ENCODE results near the gene CDK16. TPM values are rescaled to one million over a fixed set of nuclear protein-coding genes. Genes with fewer than 3 reads are reported as not detected.
A peak's percentile ranks its signal among the peaks of the same experiment; 100 is the strongest.

CDK16 gene
- total RNA-seq, 1 donor from 2014 or later: 54.8 TPM

DNA sequence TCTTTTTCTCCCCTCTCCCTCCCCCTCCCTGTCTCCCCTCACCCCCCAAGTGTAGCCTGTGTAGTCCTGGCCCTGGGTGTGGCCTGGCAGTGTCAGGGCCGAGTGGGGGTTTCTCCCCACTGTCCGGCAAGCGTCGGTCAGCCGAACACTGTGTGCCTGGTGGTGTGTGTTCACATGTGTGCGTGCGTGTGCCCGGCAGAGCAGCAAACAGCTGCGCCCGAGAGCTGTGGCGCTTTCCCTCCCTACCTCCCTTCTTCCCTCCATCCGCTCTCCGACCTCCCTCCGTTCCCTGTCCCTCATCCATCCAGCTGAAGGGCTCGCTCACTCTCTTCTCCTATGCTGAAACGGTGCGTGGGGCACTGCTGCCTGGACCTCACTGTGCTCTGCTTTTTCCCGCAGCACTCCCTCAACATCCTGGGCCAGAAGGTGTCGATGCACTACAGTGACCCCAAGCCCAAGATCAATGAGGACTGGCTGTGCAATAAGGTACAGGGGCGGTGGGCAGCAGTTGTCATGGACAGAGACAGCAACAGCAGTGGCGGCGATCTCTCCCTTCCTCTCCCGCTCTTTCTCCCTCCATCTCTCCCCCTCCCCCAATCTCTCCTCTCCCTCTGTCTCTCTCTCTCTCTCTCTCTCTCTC is 42.3 kb upstream of the CDK16 start:
- DNase-seq (ENCODE audit: low read depth) (no peak), FAIRE-seq (no peak)
- Histone ChIP-seq H3K27me3 (ENCODE audit: control insufficient read depth, insufficient read depth, low read length) (no peaks in the 10 kb centered on the region), H3K4me3 (ENCODE audit: low read depth, low read length) (no peak overlapping the region), H3K36me3 (ENCODE audit: control insufficient read depth, insufficient read depth, low read length) (peaks cover 27% of the 10 kb centered on the region)
- TF ChIP-seq, protein P1, sequence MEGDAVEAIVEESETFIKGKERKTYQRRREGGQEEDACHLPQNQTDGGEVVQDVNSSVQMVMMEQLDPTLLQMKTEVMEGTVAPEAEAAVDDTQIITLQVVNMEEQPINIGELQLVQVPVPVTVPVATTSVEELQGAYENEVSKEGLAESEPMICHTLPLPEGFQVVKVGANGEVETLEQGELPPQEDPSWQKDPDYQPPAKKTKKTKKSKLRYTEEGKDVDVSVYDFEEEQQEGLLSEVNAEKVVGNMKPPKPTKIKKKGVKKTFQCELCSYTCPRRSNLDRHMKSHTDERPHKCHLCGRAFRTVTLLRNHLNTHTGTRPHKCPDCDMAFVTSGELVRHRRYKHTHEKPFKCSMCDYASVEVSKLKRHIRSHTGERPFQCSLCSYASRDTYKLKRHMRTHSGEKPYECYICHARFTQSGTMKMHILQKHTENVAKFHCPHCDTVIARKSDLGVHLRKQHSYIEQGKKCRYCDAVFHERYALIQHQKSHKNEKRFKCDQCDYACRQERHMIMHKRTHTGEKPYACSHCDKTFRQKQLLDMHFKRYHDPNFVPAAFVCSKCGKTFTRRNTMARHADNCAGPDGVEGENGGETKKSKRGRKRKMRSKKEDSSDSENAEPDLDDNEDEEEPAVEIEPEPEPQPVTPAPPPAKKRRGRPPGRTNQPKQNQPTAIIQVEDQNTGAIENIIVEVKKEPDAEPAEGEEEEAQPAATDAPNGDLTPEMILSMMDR (IDR thresholded peaks at IDR 0.05; ENCODE audit: insufficient read depth, low read length, severe bottlenecking): no peak

DNA sequence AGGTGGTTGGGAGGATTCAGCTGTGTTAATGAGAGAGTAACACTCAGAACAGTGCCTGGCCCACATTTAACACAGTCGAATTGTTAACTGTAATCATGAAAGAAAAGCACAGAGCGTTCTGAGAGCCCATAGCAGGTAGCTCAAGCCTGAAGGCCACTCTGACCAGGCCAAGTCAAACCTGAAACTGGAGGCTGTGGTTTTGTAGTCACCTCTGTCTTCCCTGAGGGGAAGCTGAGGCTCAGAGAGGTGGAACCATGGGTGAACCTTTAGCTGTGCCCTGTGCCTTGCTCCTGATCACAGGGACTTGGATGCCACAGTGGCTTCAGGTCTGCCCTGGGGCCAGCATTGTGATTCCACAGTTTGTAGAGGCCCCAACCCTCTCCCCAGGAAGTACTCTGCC is 41.4 kb upstream of the CDK16 start:
- TF ChIP-seq, protein P1 (IDR thresholded peaks at IDR 0.05; ENCODE audit: insufficient read depth, low read length, severe bottlenecking): no peak
- no peak overlapping the region for H3K4me3 ChIP-seq (ENCODE audit: low read depth, low read length)
- no peaks in the 10 kb centered on the region for H3K27me3 ChIP-seq (ENCODE audit: control insufficient read depth, insufficient read depth, low read length)
- FAIRE-seq (no peak), DNase-seq (ENCODE audit: low read depth) (no peak)
- peaks cover 27% of the 10 kb centered on the region for H3K36me3 ChIP-seq (ENCODE audit: control insufficient read depth, insufficient read depth, low read length)

DNA sequence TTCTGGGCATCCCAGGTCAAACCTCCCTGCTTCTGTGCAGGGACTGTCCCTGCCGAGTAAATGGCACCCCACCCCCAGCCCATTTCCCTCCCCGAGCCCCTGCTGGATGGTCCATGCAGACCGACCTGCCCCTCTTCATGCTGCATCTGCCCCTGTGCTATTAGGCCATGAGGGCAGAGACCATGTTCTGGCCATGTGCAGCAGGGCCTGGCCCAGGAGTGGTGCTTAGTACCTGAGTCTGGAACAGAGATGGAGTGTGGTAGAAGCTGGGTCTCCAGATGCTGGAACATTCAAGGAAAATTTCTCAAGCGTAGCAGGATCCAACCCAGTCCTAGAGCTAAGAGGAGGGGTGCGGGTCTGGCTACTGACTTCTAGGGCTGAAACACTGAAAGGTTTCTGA is 40.1 kb upstream of the CDK16 start:
- FAIRE-seq: no peak
- H3K27me3 ChIP-seq (ENCODE audit: control insufficient read depth, insufficient read depth, low read length): no peaks in the 10 kb centered on the region
- H3K4me3 ChIP-seq (ENCODE audit: low read depth, low read length): no peak overlapping the region
- H3K36me3 ChIP-seq (ENCODE audit: control insufficient read depth, insufficient read depth, low read length): peaks cover 21% of the 10 kb centered on the region
- TF ChIP-seq, protein P1 (IDR thresholded peaks at IDR 0.05; ENCODE audit: insufficient read depth, low read length, severe bottlenecking): no peak
- no peak for DNase-seq (ENCODE audit: low read depth)

DNA sequence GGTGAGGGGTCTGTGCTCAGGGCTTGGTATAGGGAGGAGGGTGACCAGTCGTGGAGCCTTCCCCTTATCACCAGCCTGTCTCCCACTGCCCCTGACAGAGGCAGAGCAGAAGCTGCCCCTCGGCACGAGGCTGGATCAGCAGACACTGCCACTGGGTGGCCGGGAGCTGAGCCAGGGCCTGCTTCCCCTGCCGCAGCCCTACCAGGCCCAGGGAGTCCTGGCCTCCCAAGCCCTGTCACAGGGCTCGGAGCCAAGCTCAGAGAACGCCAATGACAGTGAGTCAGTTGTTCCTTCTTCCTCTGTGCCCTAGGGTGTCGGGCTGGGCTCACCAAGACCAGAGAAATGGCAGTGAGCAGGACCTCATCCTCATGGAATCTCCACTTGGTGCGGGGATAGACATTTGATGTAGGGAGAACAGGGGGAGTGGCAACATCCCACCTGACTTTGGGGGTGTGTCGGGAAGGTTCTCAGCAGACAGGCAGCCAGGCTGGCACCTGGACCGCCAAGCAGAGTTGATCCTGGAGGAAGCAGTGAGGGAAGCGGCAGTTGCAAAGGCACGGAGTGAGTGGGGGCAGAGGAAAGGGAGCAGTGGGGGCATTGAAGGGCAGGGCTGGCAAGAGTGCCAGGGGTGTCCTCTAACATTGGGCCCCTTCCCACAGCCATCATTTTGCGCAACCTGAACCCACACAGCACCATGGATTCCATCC is 39.1 kb upstream of the CDK16 start:
- no peaks in the 10 kb centered on the region for H3K27me3 ChIP-seq (ENCODE audit: control insufficient read depth, insufficient read depth, low read length)
- DNase-seq (ENCODE audit: low read depth) (peak; percentile 30), FAIRE-seq (no peak)
- peaks cover 19% of the 10 kb centered on the region for H3K36me3 ChIP-seq (ENCODE audit: control insufficient read depth, insufficient read depth, low read length)
- TF ChIP-seq, protein P1 (IDR thresholded peaks at IDR 0.05; ENCODE audit: insufficient read depth, low read length, severe bottlenecking): no peak
- no peak overlapping the region for H3K4me3 ChIP-seq (ENCODE audit: low read depth, low read length)

DNA sequence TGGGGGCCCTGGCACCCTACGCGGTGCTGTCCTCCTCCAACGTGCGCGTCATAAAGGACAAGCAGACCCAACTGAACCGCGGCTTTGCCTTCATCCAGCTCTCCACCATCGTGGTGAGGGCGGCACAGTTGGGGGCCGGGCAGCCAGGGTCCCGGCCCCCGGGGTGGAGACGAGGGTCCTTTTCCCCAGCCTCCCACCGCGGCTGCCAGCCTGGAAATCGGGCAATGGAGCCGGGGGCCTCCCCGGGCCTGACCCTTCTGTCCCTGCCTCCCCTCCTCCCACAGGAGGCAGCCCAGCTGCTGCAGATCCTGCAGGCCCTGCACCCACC is 38.6 kb upstream of the CDK16 start:
- TF ChIP-seq, protein P1 (IDR thresholded peaks at IDR 0.05; ENCODE audit: insufficient read depth, low read length, severe bottlenecking): no peak
- Histone ChIP-seq H3K36me3 (ENCODE audit: control insufficient read depth, insufficient read depth, low read length) (peaks cover 17% of the 10 kb centered on the region), H3K27me3 (ENCODE audit: control insufficient read depth, insufficient read depth, low read length) (no peaks in the 10 kb centered on the region), H3K4me3 (ENCODE audit: low read depth, low read length) (no peak overlapping the region)
- DNase-seq (ENCODE audit: low read depth) (no peak), FAIRE-seq (no peak)

Measured in bronchial epithelial cell (primary cell).